Prostate gland (tissue), 2 donors: ENCODE measurements around the gene CEBPZ.

Experiments
- CTCF ChIP-seq, 4 experiments: fragments of 200-600 bp in 2 of 4; fragments of 450-650 bp in 2 of 4; sonication (generic) in 2 of 4; IDR thresholded peaks; 1 replicate in 3 of 4; 2 replicates in 1 of 4; pipeline ENCODE4 v1.5.1; 2016 to 2019; ENCODE audit warnings: antibody characterized with exemption in 4 of 4, mild to moderate bottlenecking in 2 of 4, moderate library complexity in 2 of 4
- POLR2A ChIP-seq: fragments of 450-650 bp; IDR thresholded peaks from one replicate; pipeline ENCODE4 v1.6.1; 2016; ENCODE audit warnings: antibody characterized with exemption, mild to moderate bottlenecking

GRCh38 chr2:37164757-37165156 lies 66.6 kb downstream of the CEBPZ start:
- TF ChIP-seq POLR2A (no peak), CTCF (IDR thresholded peaks at IDR 0.05) (no peak)
